HepG2 (cell line): ENCODE results near the gene FAM174C. TPM values are rescaled to one million over a fixed set of nuclear protein-coding genes. Genes with fewer than 3 reads are reported as not detected.
A peak's percentile ranks its signal among the peaks of the same experiment; 100 is the strongest.

Experiments used
- AGO1 ChIP-seq: fragments of 200-400 bp; formaldehyde crosslinking; IDR thresholded peaks from 2 replicates; pipeline ENCODE4 v1.6.1; 2017; ENCODE audit warnings: mild to moderate bottlenecking, low read depth, low read length, moderate library complexity; ENCODE audit not compliant: poor library complexity, severe bottlenecking
- ERF ChIP-seq: IDR thresholded peaks from 2 replicates; pipeline ENCODE4 v1.6.1; 2018; ENCODE audit warnings: missing biosample characterization, missing genetic modification reagents
- FOXK2 ChIP-seq: fragments of 450-650 bp; IDR thresholded peaks from 2 replicates; pipeline ENCODE4 v1.6.1; 2016
- GATAD1 ChIP-seq: IDR thresholded peaks from 2 replicates; pipeline ENCODE4 v1.6.1; 2016; ENCODE audit warnings: missing genetic modification reagents, missing compliant biosample characterization
- HDAC6 ChIP-seq: fragments of 200-600 bp; sonication (generic); IDR thresholded peaks from 2 replicates; pipeline ENCODE4 v1.7.0; 2017; ENCODE audit warnings: mild to moderate bottlenecking, antibody characterized with exemption, low read length, low read depth
- HOXD1 ChIP-seq: sonication (generic); formaldehyde crosslinking; IDR thresholded peaks from 2 replicates; pipeline ENCODE4 v1.5.0; 2020; ENCODE audit warnings: missing genetic modification reagents
- JUND ChIP-seq: sonication (generic); formaldehyde crosslinking; IDR thresholded peaks from 2 replicates; pipeline ENCODE4 v1.8.0; 2022; ENCODE audit warnings: mild to moderate bottlenecking, missing genetic modification reagents
- MATR3 ChIP-seq: sonication (generic); formaldehyde crosslinking; IDR thresholded peaks from 2 replicates; pipeline ENCODE4 v1.4.0; 2020; ENCODE audit warnings: missing genetic modification reagents
- NCOR1 ChIP-seq: fragments of 200-600 bp; sonication (generic); IDR thresholded peaks from 2 replicates; pipeline ENCODE4 v1.7.0; 2017; ENCODE audit warnings: antibody characterized with exemption, low read length, borderline replicate concordance
- REPIN1 ChIP-seq: sonication (generic); formaldehyde crosslinking; IDR thresholded peaks from 2 replicates; pipeline ENCODE4 v1.8.0; 2022; ENCODE audit warnings: missing genetic modification reagents, low read depth, mild to moderate bottlenecking, borderline replicate concordance
- SCMH1 ChIP-seq: sonication (generic); formaldehyde crosslinking; IDR thresholded peaks from 2 replicates; pipeline ENCODE4 v1.9.0; 2021; ENCODE audit warnings: missing genetic modification reagents, mild to moderate bottlenecking, borderline replicate concordance
- SNAI1 ChIP-seq: sonication (generic); formaldehyde crosslinking; IDR thresholded peaks from 2 replicates; pipeline ENCODE4 v1.5.0; 2020; ENCODE audit warnings: mild to moderate bottlenecking, missing genetic modification reagents, borderline replicate concordance
- TARDBP ChIP-seq: sonication (generic); formaldehyde crosslinking; IDR thresholded peaks from 2 replicates; pipeline ENCODE4 v1.8.0; 2022; ENCODE audit warnings: mild to moderate bottlenecking, missing genetic modification reagents
- ZNF143 ChIP-seq: sonication (generic); formaldehyde crosslinking; IDR thresholded peaks from 2 replicates; pipeline ENCODE4 v1.4.0; 2020; ENCODE audit warnings: missing genetic modification reagents
- ZNF530 ChIP-seq: sonication (generic); formaldehyde crosslinking; IDR thresholded peaks from 2 replicates; pipeline ENCODE4 v1.5.0; 2020; ENCODE audit warnings: low read depth, mild to moderate bottlenecking, missing genetic modification reagents
- ZNF776 ChIP-seq: sonication (generic); formaldehyde crosslinking; IDR thresholded peaks from 2 replicates; pipeline ENCODE4 v1.4.0; 2020; ENCODE audit warnings: mild to moderate bottlenecking, missing genetic modification reagents
- ZSCAN29 ChIP-seq: sonication (generic); formaldehyde crosslinking; conservative IDR thresholded peaks from 2 replicates; pipeline ENCODE4 v1.4.0; 2020; ENCODE audit warnings: mild to moderate bottlenecking, missing genetic modification reagents
- ZZZ3 ChIP-seq: sonication (generic); formaldehyde crosslinking; IDR thresholded peaks from 2 replicates; pipeline ENCODE4 v1.4.0; 2020; ENCODE audit warnings: missing genetic modification reagents, mild to moderate bottlenecking, borderline replicate concordance
- polyA plus RNA-seq, 8 experiments: library from polyadenylated mRNA; depleted of rRNA in 3 of 8; stranded (reverse) in 7 of 8; unstranded in 1 of 8; fragments of >200 nt; fragmentation: Illumina TruSeq in 4 of 8; extraction: Trizol in 4 of 8; gene quantifications; 2 replicates each; pipeline versions ENCODE4 v1.2.1 to v1.2.3, GENCODE V29; 2011 to 2016; ENCODE audit warnings: low read depth in 4 of 8, missing spikeins in 1 of 8, mixed read lengths in 1 of 8; ENCODE audit not compliant: insufficient read depth in 1 of 8
- total RNA-seq, 5 experiments: library from RNA; depleted of rRNA; stranded (reverse); fragments of >200 nt; fragmentation: Illumina TruSeq; extraction: Trizol; gene quantifications; 2 replicates each; pipeline ENCODE4 v1.2.3, GENCODE V29; 2016; ENCODE audit warnings: low read depth in 1 of 5
- TF ChIP-seq, protein P1 (sequence below): sonication (generic); formaldehyde crosslinking; IDR thresholded peaks from 2 replicates; pipeline ENCODE4 v1.5.0; 2020; ENCODE audit warnings: missing genetic modification reagents
- TF ChIP-seq, protein P2 (sequence below): sonication (generic); formaldehyde crosslinking; IDR thresholded peaks from 2 replicates; pipeline ENCODE4 v1.8.1; 2023; ENCODE audit warnings: missing genetic modification reagents, mild to moderate bottlenecking, borderline replicate concordance
- TF ChIP-seq, protein P3 (sequence below): sonication (generic); formaldehyde crosslinking; IDR thresholded peaks from 2 replicates; pipeline ENCODE4 v1.5.1; 2020; ENCODE audit warnings: mild to moderate bottlenecking, missing genetic modification reagents
- TF ChIP-seq, protein P4 (sequence below): sonication (generic); formaldehyde crosslinking; IDR thresholded peaks from 2 replicates; pipeline ENCODE4 v1.5.1; 2020; ENCODE audit warnings: missing genetic modification reagents, mild to moderate bottlenecking, borderline replicate concordance
- TF ChIP-seq, protein P5 (sequence below): sonication (generic); formaldehyde crosslinking; IDR thresholded peaks from 2 replicates; pipeline ENCODE4 v1.5.0; 2020; ENCODE audit warnings: mild to moderate bottlenecking, missing genetic modification reagents

FAM174C gene
- total and polyA plus RNA-seq, 2 of the 13 experiments (the other 11 are each of a cell fraction or from before 2014, with no cell fraction given): 19.5 to 31.3 TPM

DNA sequence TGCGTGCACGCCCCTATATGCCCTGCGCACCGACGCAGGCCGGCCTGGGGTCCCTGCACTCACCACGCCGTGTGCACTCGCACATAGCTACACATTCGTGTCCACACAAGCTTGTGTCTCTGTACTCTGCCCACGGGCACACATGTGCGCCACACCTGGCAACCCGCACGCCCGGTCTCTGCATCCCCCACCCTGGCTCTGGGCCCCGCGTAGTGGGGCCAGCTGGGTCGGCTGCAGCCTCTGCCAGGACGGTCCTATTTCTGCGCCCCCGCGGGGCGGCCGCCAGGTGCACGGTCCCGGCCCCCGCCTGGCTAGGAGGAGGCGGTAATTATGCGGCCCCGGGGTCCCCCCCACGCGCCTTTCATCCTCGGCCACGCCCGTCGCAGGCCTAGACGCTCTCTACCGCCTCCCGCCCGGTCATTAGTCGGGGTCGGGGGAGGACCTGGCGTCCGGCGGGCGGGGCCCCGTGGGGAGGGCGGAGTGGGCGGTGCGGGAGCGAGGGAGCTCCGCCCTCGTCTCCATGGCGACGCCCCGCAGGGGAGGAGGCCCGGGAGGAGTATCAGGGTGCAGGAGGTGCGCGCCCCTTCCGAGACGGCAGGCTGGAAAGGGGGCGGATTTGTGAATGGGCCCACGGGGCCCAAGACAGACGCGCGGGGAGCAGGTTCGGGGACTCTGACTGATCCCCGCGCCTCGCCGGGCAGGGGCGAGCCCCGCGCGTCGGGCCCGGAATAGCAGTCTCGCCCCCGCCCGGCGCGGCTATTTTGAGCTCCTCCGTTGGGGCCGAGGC lies 9.0 kb upstream of the FAM174C start (continued):
- TF ChIP-seq, protein P1, sequence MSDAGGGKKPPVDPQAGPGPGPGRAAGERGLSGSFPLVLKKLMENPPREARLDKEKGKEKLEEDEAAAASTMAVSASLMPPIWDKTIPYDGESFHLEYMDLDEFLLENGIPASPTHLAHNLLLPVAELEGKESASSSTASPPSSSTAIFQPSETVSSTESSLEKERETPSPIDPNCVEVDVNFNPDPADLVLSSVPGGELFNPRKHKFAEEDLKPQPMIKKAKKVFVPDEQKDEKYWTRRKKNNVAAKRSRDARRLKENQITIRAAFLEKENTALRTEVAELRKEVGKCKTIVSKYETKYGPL (CRISPR knock-in tag): no peak
- TF ChIP-seq, protein P2, sequence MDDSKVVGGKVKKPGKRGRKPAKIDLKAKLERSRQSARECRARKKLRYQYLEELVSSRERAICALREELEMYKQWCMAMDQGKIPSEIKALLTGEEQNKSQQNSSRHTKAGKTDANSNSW: no peak
- TF ChIP-seq HOXD1 (no peak; the same call in 1 of the 2 replicates), SNAI1 (CRISPR knock-in tag) (peak; percentile 66; the same call in 1 of the 2 replicates), GATAD1 (CRISPR knock-in tag) (no peak), SCMH1 (CRISPR knock-in tag) (no peak), ZNF530 (CRISPR knock-in tag) (no peak), ERF (CRISPR knock-in tag) (peak; percentile 68), TARDBP (CRISPR knock-in tag) (no peak; the same call in 1 of the 2 replicates), ZZZ3 (CRISPR knock-in tag) (0 out of 2 replicates have a peak, but pooled peaks have one; percentile 61), NCOR1 (no peak), ZNF776 (peak; percentile 48; the same call in 1 of the 2 replicates), JUND (CRISPR knock-in tag) (no peak), ZSCAN29 (CRISPR knock-in tag) (0 out of 2 replicates have a peak, but pooled peaks have one; percentile 39), MATR3 (CRISPR knock-in tag) (no peak), REPIN1 (no peak), HDAC6 (no peak), FOXK2 (no peak), AGO1 (peak; percentile 81), ZNF143 (CRISPR knock-in tag) (no peak)
- TF ChIP-seq, protein P3, sequence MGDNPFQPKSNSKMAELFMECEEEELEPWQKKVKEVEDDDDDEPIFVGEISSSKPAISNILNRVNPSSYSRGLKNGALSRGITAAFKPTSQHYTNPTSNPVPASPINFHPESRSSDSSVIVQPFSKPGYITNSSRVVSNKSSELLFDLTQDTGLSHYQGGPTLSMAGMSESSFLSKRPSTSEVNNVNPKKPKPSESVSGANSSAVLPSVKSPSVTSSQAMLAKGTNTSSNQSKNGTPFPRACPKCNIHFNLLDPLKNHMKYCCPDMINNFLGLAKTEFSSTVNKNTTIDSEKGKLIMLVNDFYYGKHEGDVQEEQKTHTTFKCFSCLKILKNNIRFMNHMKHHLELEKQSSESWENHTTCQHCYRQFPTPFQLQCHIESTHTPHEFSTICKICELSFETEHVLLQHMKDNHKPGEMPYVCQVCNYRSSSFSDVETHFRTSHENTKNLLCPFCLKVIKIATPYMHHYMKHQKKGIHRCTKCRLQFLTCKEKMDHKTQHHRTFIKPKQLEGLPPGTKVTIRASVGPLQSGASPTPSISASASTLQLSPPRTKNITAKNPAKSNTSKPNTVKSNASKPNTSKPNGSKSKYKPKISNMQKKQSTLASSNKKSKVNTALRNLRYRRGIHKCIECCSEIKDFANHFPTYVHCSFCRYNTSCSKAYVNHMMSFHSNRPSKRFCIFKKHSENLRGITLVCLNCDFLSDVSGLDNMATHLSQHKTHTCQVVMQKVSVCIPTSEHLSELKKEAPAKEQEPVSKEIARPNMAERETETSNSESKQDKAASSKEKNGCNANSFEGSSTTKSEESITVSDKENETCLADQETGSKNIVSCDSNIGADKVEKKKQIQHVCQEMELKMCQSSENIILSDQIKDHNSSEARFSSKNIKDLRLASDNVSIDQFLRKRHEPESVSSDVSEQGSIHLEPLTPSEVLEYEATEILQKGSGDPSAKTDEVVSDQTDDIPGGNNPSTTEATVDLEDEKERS (CRISPR knock-in tag): no peak
- TF ChIP-seq, protein P4, sequence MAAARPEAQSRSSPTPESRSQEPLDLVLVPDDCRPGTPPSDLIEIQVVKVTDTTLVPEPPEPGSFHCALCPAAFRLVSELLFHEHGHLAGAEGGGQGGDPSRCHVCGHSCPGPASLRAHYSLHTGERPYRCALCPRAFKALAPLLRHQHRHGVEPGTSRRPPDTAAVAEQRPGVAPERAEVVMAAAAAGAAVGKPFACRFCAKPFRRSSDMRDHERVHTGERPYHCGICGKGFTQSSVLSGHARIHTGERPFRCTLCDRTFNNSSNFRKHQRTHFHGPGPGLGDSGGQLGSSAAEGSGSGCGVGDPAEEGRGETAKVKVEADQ (CRISPR knock-in tag): 0 out of 2 replicates have a peak, but pooled peaks have one; percentile 23
- TF ChIP-seq, protein P5, sequence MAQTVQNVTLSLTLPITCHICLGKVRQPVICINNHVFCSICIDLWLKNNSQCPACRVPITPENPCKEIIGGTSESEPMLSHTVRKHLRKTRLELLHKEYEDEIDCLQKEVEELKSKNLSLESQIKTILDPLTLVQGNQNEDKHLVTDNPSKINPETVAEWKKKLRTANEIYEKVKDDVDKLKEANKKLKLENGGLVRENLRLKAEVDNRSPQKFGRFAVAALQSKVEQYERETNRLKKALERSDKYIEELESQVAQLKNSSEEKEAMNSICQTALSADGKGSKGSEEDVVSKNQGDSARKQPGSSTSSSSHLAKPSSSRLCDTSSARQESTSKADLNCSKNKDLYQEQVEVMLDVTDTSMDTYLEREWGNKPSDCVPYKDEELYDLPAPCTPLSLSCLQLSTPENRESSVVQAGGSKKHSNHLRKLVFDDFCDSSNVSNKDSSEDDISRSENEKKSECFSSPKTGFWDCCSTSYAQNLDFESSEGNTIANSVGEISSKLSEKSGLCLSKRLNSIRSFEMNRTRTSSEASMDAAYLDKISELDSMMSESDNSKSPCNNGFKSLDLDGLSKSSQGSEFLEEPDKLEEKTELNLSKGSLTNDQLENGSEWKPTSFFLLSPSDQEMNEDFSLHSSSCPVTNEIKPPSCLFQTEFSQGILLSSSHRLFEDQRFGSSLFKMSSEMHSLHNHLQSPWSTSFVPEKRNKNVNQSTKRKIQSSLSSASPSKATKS (CRISPR knock-in tag): no peak
